Fibroblast of the aortic adventitia (primary cell): Measurements from ENCODE around the gene ACOX1. TPM values are rescaled to one million over a fixed set of nuclear protein-coding genes. Genes with fewer than 3 reads are reported as not detected.

Source experiments
- DNase-seq: peaks from one replicate; pipeline ENCODE4 v3.0.0-alpha.2; 2010; ENCODE audit warnings: low read depth
- H3K4me3 ChIP-seq: 2 replicates; pipeline ENCODE4 v1.5.1; 2011; ENCODE audit warnings: low read depth, mild to moderate bottlenecking, control low read depth, low read length, moderate library complexity
- CTCF ChIP-seq: IDR thresholded peaks from 2 replicates; pipeline ENCODE4 v1.5.1; 2011; ENCODE audit warnings: mild to moderate bottlenecking, low read length, control low read depth, inconsistent platforms; ENCODE audit not compliant: insufficient read depth
- total RNA-seq: library from RNA; depleted of rRNA; stranded (reverse); fragments of >200 nt; gene quantifications from 2 replicates; pipeline ENCODE4 v1.2.3, GENCODE V29; 2012; ENCODE audit warnings: low replicate concordance

ACOX1 gene
- total RNA-seq, 1 donor, result 61.5 TPM

- no peak for TF ChIP-seq CTCF
- no peak for DNase-seq
- H3K4me3 ChIP-seq, result no peak overlapping the region
Measured at GRCh38 chr17:75900691-75901533, 78.1 kb downstream of the ACOX1 start.

GRCh38 chr17:75899767-75900468 is 79.0 kb downstream of the ACOX1 start:
- no peak for DNase-seq
- TF ChIP-seq CTCF, result no peak
- no peak overlapping the region for H3K4me3 ChIP-seq

GRCh38 chr17:75899353-75899752 is 79.6 kb downstream of the ACOX1 start:
- DNase-seq, result no peak
- H3K4me3 ChIP-seq, result no peak overlapping the region
- TF ChIP-seq CTCF, result no peak

- no peak for TF ChIP-seq CTCF
- H3K4me3 ChIP-seq, result no peak overlapping the region
- DNase-seq, result no peak
Measured at GRCh38 chr17:75898791-75899190, 80.2 kb downstream of the ACOX1 start.

GRCh38 chr17:75898065-75898464 is 80.9 kb downstream of the ACOX1 start:
- no peak for TF ChIP-seq CTCF
- H3K4me3 ChIP-seq, result no peak overlapping the region
- no peak for DNase-seq

- DNase-seq, result no peak
- TF ChIP-seq CTCF, result no peak
- H3K4me3 ChIP-seq, result peak overlapping the region; percentile 57
Measured at GRCh38 chr17:75897160-75898019, 81.6 kb downstream of the ACOX1 start.
